Breast epithelium (tissue), 4 donors: Measurements from ENCODE around the gene CSMD2. TPM values are rescaled to one million over a fixed set of nuclear protein-coding genes. Genes with fewer than 3 reads are reported as not detected.

Source experiments
- DNase-seq, 2 donors: peaks; one replicate each; pipeline ENCODE4 v3.0.0-alpha.2; 2019; ENCODE audit warnings: low spot score in 2 of 2
- H3K27ac ChIP-seq, 2 donors: fragments of 200-600 bp; sonication (generic) in 1 of 2; one replicate each; pipeline ENCODE4 v1.5.1; 2016 to 2019; ENCODE audit warnings: mild to moderate bottlenecking in 1 of 2
- H3K27me3 ChIP-seq, 2 donors: fragments of 200-600 bp; sonication (generic) in 1 of 2; one replicate each; pipeline versions ENCODE4 v1.5.1 to v1.6.0; 2017 to 2019; ENCODE audit warnings: control low read depth in 1 of 2, mild to moderate bottlenecking in 1 of 2
- H3K36me3 ChIP-seq: fragments of 200-600 bp; one replicate; pipeline ENCODE4 v1.5.1; 2019
- H3K4me1 ChIP-seq, 2 donors: fragments of 200-600 bp; sonication (generic); one replicate each; pipeline ENCODE4 v1.5.1; 2016 to 2019; ENCODE audit warnings: control low read depth in 1 of 2
- H3K4me3 ChIP-seq, 3 donors: fragments of 200-600 bp; sonication (generic); 1 replicate in 2 of 3; 2 replicates in 1 of 3; pipeline ENCODE4 v1.5.1; 2016 to 2019; ENCODE audit warnings: mild to moderate bottlenecking in 3 of 3, moderate library complexity in 2 of 3
- H3K9me3 ChIP-seq, 2 donors: fragments of 200-600 bp; sonication (generic) in 1 of 2; one replicate each; pipeline ENCODE4 v1.5.1; 2016 to 2019; ENCODE audit warnings: control low read depth in 1 of 2
- POLR2A ChIP-seq: fragments of 450-650 bp; IDR thresholded peaks from one replicate; pipeline ENCODE4 v1.6.1; 2016; ENCODE audit warnings: antibody characterized with exemption, mild to moderate bottlenecking, moderate library complexity
- POLR2AphosphoS5 ChIP-seq, 3 donors: sonication (generic); formaldehyde crosslinking; IDR thresholded peaks; one replicate each; pipeline ENCODE4 v1.6.1; 2017; ENCODE audit warnings: antibody characterized with exemption in 3 of 3
- intact Hi-C: fragments of 100-400 bp; cut with DNase I; formaldehyde crosslinking; loops from one replicate; pipeline ENCODE4 v1.15.1; 2023; ENCODE audit warnings: low total_unique reads
- total RNA-seq, 3 donors: library from RNA; depleted of rRNA; stranded (reverse); fragments of >200 nt; gene quantifications; one replicate each; pipeline ENCODE4 v1.1.0, GENCODE V29; 2016
- TF ChIP-seq, protein P1 (sequence below), 3 donors: fragments of 450-650 bp; IDR thresholded peaks; one replicate each; pipeline ENCODE4 v1.5.1; 2016 to 2017; ENCODE audit warnings: antibody characterized with exemption in 3 of 3, mild to moderate bottlenecking in 3 of 3, moderate library complexity in 3 of 3

CSMD2 gene
- total RNA-seq, 3 donors from 2014 or later, result 0.33 to 2.6 (median 0.44) TPM

DNA sequence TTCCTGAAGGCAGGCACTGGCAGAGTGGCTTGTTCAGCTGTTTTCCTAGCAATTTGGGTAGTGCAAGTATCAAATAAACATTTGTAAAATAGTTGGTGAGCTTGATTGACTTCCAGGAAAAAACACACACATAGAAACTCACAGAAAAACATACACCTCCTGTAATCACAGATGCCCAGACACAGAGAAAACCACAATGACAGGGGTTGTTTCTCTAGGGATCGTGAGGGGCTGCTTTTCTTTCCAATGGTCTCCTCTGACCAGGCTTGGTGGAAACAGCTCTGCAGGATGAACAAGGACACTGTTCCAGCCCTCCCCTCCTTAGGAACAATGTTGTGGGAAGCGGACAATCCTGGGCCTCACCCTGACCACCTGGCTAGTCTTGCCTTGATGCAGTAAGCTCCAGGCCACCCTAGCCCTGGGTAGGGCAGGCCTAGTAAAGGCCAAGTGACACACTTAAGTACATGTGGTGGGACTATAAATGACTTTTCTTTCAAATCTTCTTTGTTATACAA is 443.7 kb downstream of the CSMD2 start:
- no peak overlapping the region for H3K27ac ChIP-seq
- no peak for DNase-seq

DNA sequence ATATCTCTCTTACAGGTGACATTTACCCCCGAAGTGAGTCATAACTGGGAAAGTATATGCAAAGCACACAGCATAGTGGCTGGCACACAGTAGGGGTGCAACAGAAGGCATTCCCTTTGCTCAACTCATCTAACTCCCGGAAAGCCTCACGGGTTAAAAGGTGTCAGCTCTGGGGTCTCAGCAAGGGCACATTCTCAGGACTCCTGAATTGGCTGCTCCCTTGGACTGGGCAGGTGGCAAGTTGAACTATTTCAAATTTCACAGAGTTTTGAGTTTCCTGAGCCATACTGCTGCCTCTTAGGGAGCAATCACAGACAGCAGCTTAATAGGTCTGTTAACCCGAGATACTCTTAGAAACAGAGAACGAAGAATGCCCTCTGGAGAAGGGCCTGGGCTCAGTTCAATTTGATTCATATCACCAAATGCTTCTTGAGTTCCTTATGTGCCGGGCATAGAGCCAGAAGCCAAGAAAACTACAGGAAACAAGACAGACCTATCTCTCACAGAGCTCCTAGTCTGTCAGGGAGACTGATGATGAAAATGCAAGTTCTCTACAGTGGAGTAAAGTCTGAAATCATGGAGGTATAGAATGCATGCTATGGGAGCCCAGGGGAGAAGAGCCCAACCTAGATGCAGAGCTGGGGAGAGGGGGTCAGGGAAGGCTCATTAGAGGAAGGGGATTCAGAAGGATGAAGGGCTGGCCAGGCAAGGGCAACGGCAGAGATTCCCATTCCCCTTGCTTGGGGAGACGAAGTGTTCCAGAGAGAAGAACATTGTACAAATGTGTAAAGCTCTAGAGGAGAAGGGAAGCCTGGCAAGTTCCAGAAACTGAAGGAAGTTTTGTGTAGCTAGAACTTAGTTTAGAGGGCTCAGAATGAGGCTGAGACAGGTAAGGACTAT is 445.0 kb downstream of the CSMD2 start:
- intact Hi-C loops, result no loop called here
- no peaks in the 10 kb centered on the region for H3K9me3 ChIP-seq
- no peak for DNase-seq
- H3K4me3 ChIP-seq, result no peak overlapping the region
- H3K4me1 ChIP-seq, result no peaks in the 10 kb centered on the region
- H3K36me3 ChIP-seq, result no peaks in the 10 kb centered on the region
- no peak for TF ChIP-seq POLR2AphosphoS5 (IDR thresholded peaks at IDR 0.05)
- no peak for TF ChIP-seq POLR2A
- TF ChIP-seq, protein P1, sequence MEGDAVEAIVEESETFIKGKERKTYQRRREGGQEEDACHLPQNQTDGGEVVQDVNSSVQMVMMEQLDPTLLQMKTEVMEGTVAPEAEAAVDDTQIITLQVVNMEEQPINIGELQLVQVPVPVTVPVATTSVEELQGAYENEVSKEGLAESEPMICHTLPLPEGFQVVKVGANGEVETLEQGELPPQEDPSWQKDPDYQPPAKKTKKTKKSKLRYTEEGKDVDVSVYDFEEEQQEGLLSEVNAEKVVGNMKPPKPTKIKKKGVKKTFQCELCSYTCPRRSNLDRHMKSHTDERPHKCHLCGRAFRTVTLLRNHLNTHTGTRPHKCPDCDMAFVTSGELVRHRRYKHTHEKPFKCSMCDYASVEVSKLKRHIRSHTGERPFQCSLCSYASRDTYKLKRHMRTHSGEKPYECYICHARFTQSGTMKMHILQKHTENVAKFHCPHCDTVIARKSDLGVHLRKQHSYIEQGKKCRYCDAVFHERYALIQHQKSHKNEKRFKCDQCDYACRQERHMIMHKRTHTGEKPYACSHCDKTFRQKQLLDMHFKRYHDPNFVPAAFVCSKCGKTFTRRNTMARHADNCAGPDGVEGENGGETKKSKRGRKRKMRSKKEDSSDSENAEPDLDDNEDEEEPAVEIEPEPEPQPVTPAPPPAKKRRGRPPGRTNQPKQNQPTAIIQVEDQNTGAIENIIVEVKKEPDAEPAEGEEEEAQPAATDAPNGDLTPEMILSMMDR (IDR thresholded peaks at IDR 0.05), result no peak
- peaks cover 0 to 1% of the 10 kb centered on the region in 2 donors for H3K27me3 ChIP-seq
- no peak overlapping the region for H3K27ac ChIP-seq

More for the DNA sequence above, 443.7 kb downstream of the CSMD2 start:
- Histone ChIP-seq H3K9me3 (no peaks in the 10 kb centered on the region), H3K27me3 (no peaks in the 10 kb centered on the region), H3K36me3 (no peaks in the 10 kb centered on the region), H3K4me1 (no peaks in the 10 kb centered on the region), H3K4me3 (no peak overlapping the region)
- no peak for TF ChIP-seq POLR2AphosphoS5 (IDR thresholded peaks at IDR 0.05)
- intact Hi-C loops, result no loop called here

DNA sequence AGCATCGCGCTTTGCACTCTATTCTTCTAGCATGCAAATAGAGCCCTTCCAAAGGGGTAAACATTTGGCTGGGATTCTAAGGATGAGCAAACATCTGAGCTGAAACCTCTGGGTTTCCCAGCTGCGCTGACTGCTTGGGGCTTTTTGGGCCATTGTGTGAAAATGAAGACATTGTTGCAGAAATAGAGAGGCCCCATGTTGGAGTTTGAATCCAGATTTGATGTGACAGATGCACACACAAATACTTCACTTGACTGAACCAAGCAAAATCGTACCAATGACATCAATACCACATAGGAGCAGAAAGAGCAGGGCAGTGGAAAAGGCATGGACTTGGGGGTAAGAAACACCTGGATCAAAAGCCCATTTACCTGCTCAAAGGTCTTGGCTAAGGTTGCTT is 445.7 kb downstream of the CSMD2 start:
- no peak overlapping the region for H3K4me3 ChIP-seq
- no peaks in the 10 kb centered on the region for H3K4me1 ChIP-seq
- intact Hi-C loops, result no loop called here
- peaks cover 0 to 4% of the 10 kb centered on the region in 2 donors for H3K27me3 ChIP-seq
- H3K36me3 ChIP-seq, result no peaks in the 10 kb centered on the region
- H3K27ac ChIP-seq, result no peak overlapping the region
- TF ChIP-seq POLR2A (no peak), POLR2AphosphoS5 (IDR thresholded peaks at IDR 0.05) (no peak)
- TF ChIP-seq, protein P1 (IDR thresholded peaks at IDR 0.05), result no peak
- no peak for DNase-seq
- H3K9me3 ChIP-seq, result no peaks in the 10 kb centered on the region

DNA sequence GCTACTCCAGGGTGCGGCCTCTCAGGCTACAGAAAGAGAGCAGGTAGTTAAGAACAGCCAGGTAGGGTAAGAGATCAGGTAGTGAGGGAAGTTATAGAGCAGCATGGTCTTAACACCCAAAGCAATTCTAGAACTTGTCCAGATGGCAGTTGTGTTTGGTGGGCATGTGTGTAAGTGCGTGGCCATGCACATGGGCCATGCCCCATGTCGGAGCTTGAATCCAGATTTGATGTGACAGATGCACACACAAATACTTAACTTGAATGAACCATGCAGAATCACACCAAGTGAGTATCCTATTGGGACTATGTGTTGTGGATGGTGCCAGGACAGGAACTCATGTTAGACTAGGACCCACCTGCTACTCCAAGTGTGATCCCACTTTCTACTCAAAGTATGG is 446.8 kb downstream of the CSMD2 start:
- no peak overlapping the region for H3K27ac ChIP-seq
- no peaks in the 10 kb centered on the region for H3K9me3 ChIP-seq
- peaks cover 0 to 4% of the 10 kb centered on the region in 2 donors for H3K27me3 ChIP-seq
- no peaks in the 10 kb centered on the region for H3K36me3 ChIP-seq
- DNase-seq, result no peak
- TF ChIP-seq POLR2AphosphoS5 (IDR thresholded peaks at IDR 0.05), result no peak
- TF ChIP-seq, protein P1 (IDR thresholded peaks at IDR 0.05), result no peak
- TF ChIP-seq POLR2A, result no peak
- H3K4me1 ChIP-seq, result no peaks in the 10 kb centered on the region
- intact Hi-C loops, result no loop called here
- H3K4me3 ChIP-seq, result no peak overlapping the region

DNA sequence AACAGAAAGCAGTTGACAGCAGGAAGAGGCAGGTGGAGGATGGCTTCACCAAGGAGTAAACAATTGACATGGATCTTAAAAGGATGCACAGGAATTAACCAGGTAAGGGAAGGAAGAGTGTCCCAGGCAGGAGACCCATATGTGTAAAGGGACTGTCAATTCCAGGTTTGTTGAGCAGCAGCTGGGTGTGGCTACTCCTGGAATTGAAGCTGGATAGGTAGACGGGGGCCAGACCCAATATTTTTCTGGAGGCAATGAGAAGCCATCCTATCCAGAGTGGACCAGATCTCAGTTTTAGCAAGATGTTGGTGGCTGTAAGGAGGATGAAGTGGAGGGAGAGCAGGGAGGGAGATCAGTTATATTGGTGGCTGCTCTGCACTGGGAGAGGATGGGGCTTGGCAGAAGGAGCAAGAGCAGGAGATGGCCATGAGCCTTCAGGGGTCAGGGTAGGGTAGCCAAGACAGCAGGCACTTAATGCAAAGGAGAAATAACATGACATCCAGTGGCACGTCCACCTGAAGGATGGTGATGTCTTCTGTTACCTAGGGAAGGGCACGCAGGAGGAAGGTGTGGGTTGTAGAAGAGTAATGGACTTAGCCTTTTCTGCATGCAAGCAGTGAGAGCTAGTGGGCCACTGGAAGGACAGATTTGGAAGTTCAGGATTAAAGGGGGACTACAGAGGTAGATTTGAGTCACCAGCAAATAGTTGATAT is 447.9 kb downstream of the CSMD2 start:
- Histone ChIP-seq H3K9me3 (no peaks in the 10 kb centered on the region), H3K4me3 (no peak overlapping the region), H3K4me1 (no peaks in the 10 kb centered on the region), H3K27ac (no peak overlapping the region), H3K36me3 (no peaks in the 10 kb centered on the region), H3K27me3 (peaks cover 0 to 4% of the 10 kb centered on the region in 2 donors)
- intact Hi-C loops, result no loop called here
- no peak for DNase-seq
- TF ChIP-seq, protein P1 (IDR thresholded peaks at IDR 0.05), result no peak
- TF ChIP-seq POLR2A, result no peak
- TF ChIP-seq POLR2AphosphoS5 (IDR thresholded peaks at IDR 0.05), result no peak
